Measurements from ENCODE around the gene PES1. TPM values are rescaled to one million over a fixed set of nuclear protein-coding genes. Genes with fewer than 3 reads are reported as not detected.
A peak's percentile ranks its signal among the peaks of the same experiment; 100 is the strongest.
"Not testable (repeated sequence)": the region's sequence is repeated elsewhere in the genome, so short reads cannot be mapped to it uniquely, and the experiment has no call there.

Gene PES1
- polyA plus RNA-seq, 3 donors: 32.2 to 36.6 (median 35.6) TPM

DNA sequence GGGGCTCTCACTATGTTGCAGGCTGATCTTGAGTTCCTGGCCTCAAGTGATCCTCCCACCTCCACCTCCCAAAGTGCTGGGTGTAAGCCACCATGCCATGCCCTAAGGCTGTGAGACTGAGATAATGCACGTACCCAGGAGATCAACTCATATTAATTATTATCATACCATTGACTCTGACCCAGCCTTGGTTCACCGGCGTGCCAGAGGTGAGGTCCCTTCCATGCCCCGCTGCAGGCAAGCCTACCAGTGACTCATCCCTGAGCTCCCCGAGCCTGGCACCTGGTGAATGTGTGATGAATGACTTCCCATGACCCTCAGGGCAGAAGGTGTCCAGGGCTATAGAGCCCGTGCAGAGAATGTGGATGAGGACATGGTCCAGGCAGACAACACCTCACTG is 29.3 kb downstream of the PES1 start:
- no peak for DNase-seq
- no peak overlapping the region for H3K4me2 ChIP-seq (replicated peaks; ENCODE audit: extremely low read depth, low read length, poor library complexity, severe bottlenecking)
- H3K9ac ChIP-seq (ENCODE audit: insufficient read depth, low read length, poor library complexity, severe bottlenecking): no peak overlapping the region
- no peak overlapping the region for H3K27ac ChIP-seq (ENCODE audit: low read depth in 1 of 2, low read length in 2 of 2)
- no peaks in the 10 kb centered on the region for H3K4me1 ChIP-seq (ENCODE audit: control insufficient read depth in 1 of 2, insufficient read depth in 2 of 2, low read length in 2 of 2)
- Mint-ChIP-seq H3K4me1 (no peaks in the 10 kb centered on the region), H3K4me3 (no peak overlapping the region), H3K27ac (no peak overlapping the region), H3K27me3 (ENCODE audit: low read depth in 3 of 3) (peaks cover 0 to 5% (median 2%) of the 10 kb centered on the region in 3 donors), H3K9me3 (no peaks in the 10 kb centered on the region), H3K36me3 (no peaks in the 10 kb centered on the region)
- 85% methylated on average over 3 of the region's 6 CpGs for WGBS (ENCODE audit: insufficient coverage)
- H2AFZ ChIP-seq (ENCODE audit: insufficient read depth, low read depth, low read length, poor library complexity, severe bottlenecking): no peak overlapping the region
- no peaks in the 10 kb centered on the region for H3K9me3 ChIP-seq (replicated peaks in 1 of 2; ENCODE audit: control insufficient read depth in 1 of 2, insufficient read depth in 1 of 2, low read length in 2 of 2)
- intact Hi-C loops (cut with micrococcal nuclease): loop anchor here in 1 of 2 donors (10.0 kb wide), 1 partner anchor 192 kb away; no protein-coding TSS in a partner anchor
- H4K20me1 ChIP-seq (ENCODE audit: insufficient read depth, low read length): no peaks in the 10 kb centered on the region
- TF ChIP-seq, protein P1, sequence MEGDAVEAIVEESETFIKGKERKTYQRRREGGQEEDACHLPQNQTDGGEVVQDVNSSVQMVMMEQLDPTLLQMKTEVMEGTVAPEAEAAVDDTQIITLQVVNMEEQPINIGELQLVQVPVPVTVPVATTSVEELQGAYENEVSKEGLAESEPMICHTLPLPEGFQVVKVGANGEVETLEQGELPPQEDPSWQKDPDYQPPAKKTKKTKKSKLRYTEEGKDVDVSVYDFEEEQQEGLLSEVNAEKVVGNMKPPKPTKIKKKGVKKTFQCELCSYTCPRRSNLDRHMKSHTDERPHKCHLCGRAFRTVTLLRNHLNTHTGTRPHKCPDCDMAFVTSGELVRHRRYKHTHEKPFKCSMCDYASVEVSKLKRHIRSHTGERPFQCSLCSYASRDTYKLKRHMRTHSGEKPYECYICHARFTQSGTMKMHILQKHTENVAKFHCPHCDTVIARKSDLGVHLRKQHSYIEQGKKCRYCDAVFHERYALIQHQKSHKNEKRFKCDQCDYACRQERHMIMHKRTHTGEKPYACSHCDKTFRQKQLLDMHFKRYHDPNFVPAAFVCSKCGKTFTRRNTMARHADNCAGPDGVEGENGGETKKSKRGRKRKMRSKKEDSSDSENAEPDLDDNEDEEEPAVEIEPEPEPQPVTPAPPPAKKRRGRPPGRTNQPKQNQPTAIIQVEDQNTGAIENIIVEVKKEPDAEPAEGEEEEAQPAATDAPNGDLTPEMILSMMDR (IDR thresholded peaks at IDR 0.05): no peak
- no peak overlapping the region for H3K4me3 ChIP-seq (replicated peaks in 1 of 3; ENCODE audit: low read depth in 2 of 3, low read length in 3 of 3)
- no peaks in the 10 kb centered on the region for H3K79me2 ChIP-seq (ENCODE audit: insufficient read depth, low read length)
- no peaks in the 10 kb centered on the region for H3K36me3 ChIP-seq (replicated peaks in 1 of 2; ENCODE audit: control insufficient read depth in 1 of 2, insufficient read depth in 2 of 2, low read length in 2 of 2)
- H3K27me3 ChIP-seq (ENCODE audit: control insufficient read depth in 2 of 2, insufficient read depth in 2 of 2, low read length in 2 of 2): no peaks in the 10 kb centered on the region

GRCh38 chr22:30561402-30562189 is 30.1 kb downstream of the PES1 start:
- Histone ChIP-seq H3K27ac (ENCODE audit: low read depth in 1 of 2, low read length in 2 of 2) (no peak overlapping the region), H3K4me3 (replicated peaks in 1 of 3; ENCODE audit: low read depth in 2 of 3, low read length in 3 of 3) (no peak overlapping the region), H4K20me1 (ENCODE audit: insufficient read depth, low read length) (no peaks in the 10 kb centered on the region), H3K36me3 (replicated peaks in 1 of 2; ENCODE audit: control insufficient read depth in 1 of 2, insufficient read depth in 2 of 2, low read length in 2 of 2) (no peaks in the 10 kb centered on the region), H3K27me3 (ENCODE audit: control insufficient read depth in 2 of 2, insufficient read depth in 2 of 2, low read length in 2 of 2) (no peaks in the 10 kb centered on the region), H3K9me3 (replicated peaks in 1 of 2; ENCODE audit: control insufficient read depth in 1 of 2, insufficient read depth in 1 of 2, low read length in 2 of 2) (no peaks in the 10 kb centered on the region), H3K9ac (ENCODE audit: insufficient read depth, low read length, poor library complexity, severe bottlenecking) (no peak overlapping the region), H3K4me2 (replicated peaks; ENCODE audit: extremely low read depth, low read length, poor library complexity, severe bottlenecking) (no peak overlapping the region), H2AFZ (ENCODE audit: insufficient read depth, low read depth, low read length, poor library complexity, severe bottlenecking) (no peak overlapping the region), H3K79me2 (ENCODE audit: insufficient read depth, low read length) (no peaks in the 10 kb centered on the region), H3K4me1 (ENCODE audit: control insufficient read depth in 1 of 2, insufficient read depth in 2 of 2, low read length in 2 of 2) (no peaks in the 10 kb centered on the region)
- no peak for DNase-seq
- peak overlapping the region in 1 of 7 donors; percentile 1 for H3K27ac Mint-ChIP-seq
- H3K4me3 Mint-ChIP-seq: no peak overlapping the region
- 73% methylated on average over 9 of the region's 10 CpGs for WGBS (ENCODE audit: insufficient coverage)
- H3K4me1 Mint-ChIP-seq: no peaks in the 10 kb centered on the region
- intact Hi-C loops (cut with micrococcal nuclease): loop anchor here in 1 of 2 donors (10.0 kb wide), 1 partner anchor 193 kb away; no protein-coding TSS in a partner anchor
- peaks cover 0 to 5% (median 0%) of the 10 kb centered on the region in 3 donors for H3K27me3 Mint-ChIP-seq (ENCODE audit: low read depth in 3 of 3)
- no peaks in the 10 kb centered on the region for H3K36me3 Mint-ChIP-seq
- H3K9me3 Mint-ChIP-seq: no peaks in the 10 kb centered on the region
- TF ChIP-seq, protein P1 (IDR thresholded peaks at IDR 0.05): no peak

DNA sequence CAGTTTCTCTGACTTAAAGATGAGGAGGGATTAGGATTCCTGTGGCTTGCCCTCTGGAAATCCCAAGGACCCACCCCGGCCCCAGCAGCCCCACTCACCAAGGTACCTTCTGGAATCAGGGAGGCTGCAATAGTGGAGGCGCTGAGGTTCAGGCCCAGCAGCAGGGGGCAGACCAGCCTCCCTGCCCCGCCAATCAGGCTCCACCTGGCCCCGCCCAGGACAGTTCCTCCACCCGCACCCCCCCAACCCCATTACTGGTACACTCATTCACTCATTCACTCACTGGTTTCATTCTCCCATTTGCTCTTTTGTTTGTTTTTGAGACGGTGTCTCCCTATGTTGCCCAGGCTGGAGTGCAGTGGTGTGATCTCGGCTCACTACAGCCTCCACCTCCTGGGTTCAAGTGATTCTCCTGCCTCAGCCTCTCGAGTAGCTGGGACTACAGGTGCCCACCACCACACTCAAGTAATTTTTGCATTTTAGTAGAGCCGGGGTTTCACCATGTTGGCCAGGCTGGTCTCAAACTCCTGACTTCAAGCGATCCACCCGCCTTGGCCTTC is 31.0 kb downstream of the PES1 start:
- not testable (repeated sequence) for H3K4me3 Mint-ChIP-seq; H3K36me3 ChIP-seq (replicated peaks in 1 of 2; ENCODE audit: control insufficient read depth in 1 of 2, insufficient read depth in 2 of 2, low read length in 2 of 2)
- 94% methylated on average over 10 of the region's 11 CpGs for WGBS (ENCODE audit: insufficient coverage)

More for the DNA sequence above, 31.0 kb downstream of the PES1 start:
- H3K4me3 ChIP-seq (replicated peaks in 1 of 3; ENCODE audit: low read depth in 2 of 3, low read length in 3 of 3); H3K27me3 Mint-ChIP-seq (ENCODE audit: low read depth in 3 of 3); H3K9me3 Mint-ChIP-seq; H3K27me3 ChIP-seq (ENCODE audit: control insufficient read depth in 2 of 2, insufficient read depth in 2 of 2, low read length in 2 of 2); H2AFZ ChIP-seq (ENCODE audit: insufficient read depth, low read depth, low read length, poor library complexity, severe bottlenecking); H3K4me2 ChIP-seq (replicated peaks; ENCODE audit: extremely low read depth, low read length, poor library complexity, severe bottlenecking); H3K27ac ChIP-seq (ENCODE audit: low read depth in 1 of 2, low read length in 2 of 2); H3K4me1 ChIP-seq (ENCODE audit: control insufficient read depth in 1 of 2, insufficient read depth in 2 of 2, low read length in 2 of 2); H3K4me1 Mint-ChIP-seq; H3K79me2 ChIP-seq (ENCODE audit: insufficient read depth, low read length); DNase-seq; H3K9me3 ChIP-seq (replicated peaks in 1 of 2; ENCODE audit: control insufficient read depth in 1 of 2, insufficient read depth in 1 of 2, low read length in 2 of 2); H3K9ac ChIP-seq (ENCODE audit: insufficient read depth, low read length, poor library complexity, severe bottlenecking); H3K36me3 Mint-ChIP-seq; H4K20me1 ChIP-seq (ENCODE audit: insufficient read depth, low read length); H3K27ac Mint-ChIP-seq: not testable (repeated sequence)
- intact Hi-C loops (cut with micrococcal nuclease): loop anchor here in 1 of 2 donors (10.0 kb wide), 1 partner anchor 194 kb away; no protein-coding TSS in a partner anchor
